ENCODE results near the gene DYNC1I1. TPM values are rescaled to one million over a fixed set of nuclear protein-coding genes. Genes with fewer than 3 reads are reported as not detected.

Gene DYNC1I1
- total RNA-seq, 1 experiment from 2014 or later: 3.2 TPM

- Histone ChIP-seq H3K4ac (ENCODE audit: low read depth, low read length) (no peak overlapping the region), H3K79me2 (ENCODE audit: insufficient read depth, low read length) (no peaks in the 10 kb centered on the region), H2BK120ac (ENCODE audit: low read depth, low read length, poor library complexity, severe bottlenecking) (no peak overlapping the region), H2BK20ac (ENCODE audit: low read depth, low read length, poor library complexity, severe bottlenecking) (no peak overlapping the region), H2BK12ac (ENCODE audit: insufficient read length, low read depth, low read length) (no peak overlapping the region), H4K5ac (ENCODE audit: insufficient read length, low read depth, low read length) (no peak overlapping the region), H3K4me1 (ENCODE audit: insufficient read depth, low read length) (no peaks in the 10 kb centered on the region; the same call in 1 of the 2 replicates), H4K91ac (ENCODE audit: insufficient read length, low read depth, low read length) (no peak overlapping the region), H3K9ac (ENCODE audit: extremely low read depth, insufficient read length, low read length) (no peak overlapping the region), H3K79me1 (ENCODE audit: insufficient read depth, low read depth, low read length, poor library complexity, severe bottlenecking) (no peaks in the 10 kb centered on the region), H2BK15ac (ENCODE audit: low read depth, low read length) (no peak overlapping the region), H2BK5ac (ENCODE audit: insufficient read length, low read length) (no peak overlapping the region), H3K9me3 (ENCODE audit: control insufficient read depth, low read depth, low read length) (no peaks in the 10 kb centered on the region), H3K18ac (ENCODE audit: insufficient read length, low read depth, low read length) (no peak overlapping the region), H3K23me2 (ENCODE audit: insufficient read length, low read depth, low read length, poor library complexity, severe bottlenecking) (no peaks in the 10 kb centered on the region), H2AK5ac (ENCODE audit: insufficient read length, low read length) (no peak overlapping the region), H3K56ac (ENCODE audit: insufficient read length, low read depth, low read length) (no peak overlapping the region), H3K14ac (ENCODE audit: insufficient read depth, low read length) (no peak overlapping the region), H3K4me2 (ENCODE audit: insufficient read depth, insufficient read length, low read length) (no peak overlapping the region), H3K27me3 (ENCODE audit: insufficient read depth, low read length) (peaks cover 12% of the 10 kb centered on the region; the same call in 1 of the 2 replicates), H3K27ac (ENCODE audit: insufficient read length, low read depth, low read length) (no peak overlapping the region), H4K20me1 (ENCODE audit: control insufficient read depth, insufficient read depth, insufficient read length) (no peaks in the 10 kb centered on the region), H3K23ac (ENCODE audit: insufficient read length, low read depth, low read length) (no peak overlapping the region), H3T11ph (ENCODE audit: low read length) (no peak overlapping the region), H2AFZ (ENCODE audit: low read length) (no peak overlapping the region), H4K8ac (replicated peaks; ENCODE audit: insufficient read length, low read depth, low read length) (no peak overlapping the region)
- Mint-ChIP-seq H3K36me3 (ENCODE audit: insufficient read depth in 1 of 3, low read depth in 3 of 3) (no peaks in the 10 kb centered on the region), H3K4me3 (no peak overlapping the region), H3K27ac (no peak overlapping the region), H3K9me3 (no peaks in the 10 kb centered on the region), H3K27me3 (ENCODE audit: low read depth) (peaks cover 24% of the 10 kb centered on the region), H3K4me1 (peaks cover 6 to 9% of the 10 kb centered on the region in 2 experiments; a peak in 3 of 4 replicates)
- DNase-seq: no peak
- no peak for TF ChIP-seq CTCF (conservative IDR thresholded peaks at IDR 0.05)
- WGBS (ENCODE audit: extremely low coverage, insufficient read length, low lambda C conversion rate): no CpG with 5 or more reads among the region's 1 CpG
These were observed 24.3 kb downstream of the DYNC1I1 start for GRCh38 chr7:95796617-95797016.
